GM10266 (cell line): ENCODE data around the gene TRIM25.

Experiments used
- DNase-seq: peaks from one replicate; pipeline ENCODE4 v3.0.0; 2012; ENCODE audit errors: extremely low spot score
- TF ChIP-seq, protein P1 (sequence below): IDR thresholded peaks from 2 replicates; pipeline ENCODE4 v1.5.1; 2012; ENCODE audit warnings: mild to moderate bottlenecking, low read depth; ENCODE audit not compliant: control insufficient read depth, insufficient read depth; ENCODE audit errors: missing control alignments

TRIM25 gene

DNA sequence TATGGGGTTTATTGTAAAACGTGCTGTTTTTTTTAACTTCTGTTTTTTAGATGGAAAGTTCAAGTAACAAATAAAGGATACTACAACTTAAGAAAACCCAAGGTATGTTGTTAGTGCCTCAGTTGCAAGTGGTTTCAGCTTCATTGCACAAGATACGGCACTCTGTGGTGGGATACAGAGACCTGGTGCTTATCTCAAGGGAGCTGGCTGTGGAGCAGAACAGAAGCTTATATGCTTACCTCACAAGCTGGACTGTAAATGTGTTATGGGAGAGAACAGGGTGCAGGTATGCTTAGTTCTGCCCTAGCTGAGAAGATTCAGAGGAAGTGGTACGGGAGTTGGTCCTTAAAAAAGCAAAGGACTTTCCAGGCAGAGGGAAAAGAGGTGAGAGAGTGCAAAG is 64.7 kb downstream of the TRIM25 start:
- TF ChIP-seq, protein P1, sequence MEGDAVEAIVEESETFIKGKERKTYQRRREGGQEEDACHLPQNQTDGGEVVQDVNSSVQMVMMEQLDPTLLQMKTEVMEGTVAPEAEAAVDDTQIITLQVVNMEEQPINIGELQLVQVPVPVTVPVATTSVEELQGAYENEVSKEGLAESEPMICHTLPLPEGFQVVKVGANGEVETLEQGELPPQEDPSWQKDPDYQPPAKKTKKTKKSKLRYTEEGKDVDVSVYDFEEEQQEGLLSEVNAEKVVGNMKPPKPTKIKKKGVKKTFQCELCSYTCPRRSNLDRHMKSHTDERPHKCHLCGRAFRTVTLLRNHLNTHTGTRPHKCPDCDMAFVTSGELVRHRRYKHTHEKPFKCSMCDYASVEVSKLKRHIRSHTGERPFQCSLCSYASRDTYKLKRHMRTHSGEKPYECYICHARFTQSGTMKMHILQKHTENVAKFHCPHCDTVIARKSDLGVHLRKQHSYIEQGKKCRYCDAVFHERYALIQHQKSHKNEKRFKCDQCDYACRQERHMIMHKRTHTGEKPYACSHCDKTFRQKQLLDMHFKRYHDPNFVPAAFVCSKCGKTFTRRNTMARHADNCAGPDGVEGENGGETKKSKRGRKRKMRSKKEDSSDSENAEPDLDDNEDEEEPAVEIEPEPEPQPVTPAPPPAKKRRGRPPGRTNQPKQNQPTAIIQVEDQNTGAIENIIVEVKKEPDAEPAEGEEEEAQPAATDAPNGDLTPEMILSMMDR: no peak
- DNase-seq: no peak

- no peak for DNase-seq
- TF ChIP-seq, protein P1: no peak
These were observed 66.7 kb downstream of the TRIM25 start for GRCh38 chr17:56847106-56847505.

DNA sequence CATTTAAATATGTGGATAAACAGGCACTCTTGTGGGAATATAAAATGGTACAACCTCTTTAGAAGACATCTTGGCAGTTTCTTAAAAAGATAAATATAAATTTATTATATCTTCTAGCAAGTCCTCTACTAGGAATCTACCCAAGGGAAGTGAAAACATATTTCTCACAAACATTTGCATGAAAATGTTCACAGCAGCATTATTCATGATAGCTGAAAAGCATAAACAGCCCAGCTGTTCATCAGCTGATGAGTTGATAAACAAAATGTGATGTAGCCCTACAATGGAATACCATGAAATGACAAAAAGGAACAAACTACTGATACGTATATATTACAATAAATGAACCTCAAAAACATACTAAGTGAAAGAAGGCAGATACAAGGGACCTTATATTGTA is 67.9 kb downstream of the TRIM25 start:
- no peak for DNase-seq
- TF ChIP-seq, protein P1: no peak

DNA sequence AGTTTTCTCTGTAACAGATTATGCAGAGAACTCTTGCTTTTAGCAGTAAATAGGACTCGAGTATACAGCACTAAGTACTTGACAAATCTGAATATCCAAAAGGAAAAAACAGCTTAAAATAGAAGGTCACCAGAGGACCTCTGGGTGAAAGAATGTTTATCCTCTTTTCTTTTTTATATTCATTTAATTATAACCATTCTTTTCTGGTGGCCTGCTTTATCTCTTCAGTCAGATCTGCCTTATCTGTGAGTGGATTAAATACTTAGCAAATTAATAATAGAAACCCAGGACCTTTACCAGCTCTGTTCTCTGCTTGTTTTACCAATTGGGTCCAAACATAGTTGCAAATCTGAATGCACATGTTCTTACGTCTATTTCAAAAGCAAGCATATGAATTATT is 71.3 kb downstream of the TRIM25 start:
- TF ChIP-seq, protein P1: no peak
- DNase-seq: no peak

DNA sequence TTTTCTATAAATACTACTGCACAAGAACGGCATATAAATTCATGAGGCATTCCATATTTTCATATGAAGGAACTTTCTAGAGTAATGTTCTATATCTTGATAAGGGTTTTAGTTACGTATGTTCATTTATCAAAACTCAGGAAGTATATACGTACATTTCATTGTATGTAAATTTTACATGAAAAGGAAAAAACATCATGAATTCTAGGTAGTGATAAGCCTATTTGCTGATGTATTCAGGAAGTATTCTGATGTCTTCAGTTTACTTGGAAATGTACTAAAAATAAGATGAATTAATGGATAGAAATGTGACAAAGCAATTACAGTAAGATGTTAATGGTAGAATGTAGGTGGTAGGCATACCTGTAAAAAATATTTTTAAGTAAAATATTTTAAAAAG is 75.2 kb downstream of the TRIM25 start:
- no peak for DNase-seq
- TF ChIP-seq, protein P1: no peak
